Neural cell (in vitro differentiated cells): ENCODE results near the gene SRSF8.

Source experiments
- MXI1 ChIP-seq: fragments of 450-650 bp; conservative IDR thresholded peaks from 2 replicates; pipeline ENCODE4 v1.6.1; 2014; ENCODE audit warnings: antibody characterized with exemption, mild to moderate bottlenecking; ENCODE audit not compliant: poor library complexity, severe bottlenecking
- POLR2AphosphoS5 ChIP-seq: IDR thresholded peaks from 2 replicates; pipeline ENCODE4 v1.6.1; 2012
- TF ChIP-seq, protein P1 (sequence below): fragments of 450-650 bp; IDR thresholded peaks from 2 replicates; pipeline ENCODE4 v1.5.1; 2014; ENCODE audit warnings: antibody characterized with exemption, mild to moderate bottlenecking, moderate library complexity; ENCODE audit not compliant: poor library complexity, severe bottlenecking

DNA sequence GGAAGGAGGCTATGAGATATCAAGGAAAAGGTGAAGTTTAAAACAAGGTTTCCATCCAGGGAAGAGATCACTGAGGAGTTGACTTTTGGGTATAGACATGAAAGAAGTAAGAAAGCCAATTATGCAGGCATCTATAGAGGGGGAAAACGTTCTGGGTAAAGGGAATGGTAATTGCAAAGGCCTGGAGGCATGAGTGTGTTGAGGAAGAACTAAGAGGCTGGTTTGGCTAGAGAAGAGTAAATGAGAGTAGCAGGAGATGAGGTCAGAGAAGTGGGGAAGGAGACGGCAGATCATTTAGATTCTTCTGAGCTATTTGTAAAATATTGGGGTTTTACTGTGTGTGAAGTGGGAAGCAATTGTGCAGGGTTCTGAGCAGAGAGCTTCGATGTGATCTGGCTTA is 30.5 kb downstream of the SRSF8 start:
- TF ChIP-seq, protein P1, sequence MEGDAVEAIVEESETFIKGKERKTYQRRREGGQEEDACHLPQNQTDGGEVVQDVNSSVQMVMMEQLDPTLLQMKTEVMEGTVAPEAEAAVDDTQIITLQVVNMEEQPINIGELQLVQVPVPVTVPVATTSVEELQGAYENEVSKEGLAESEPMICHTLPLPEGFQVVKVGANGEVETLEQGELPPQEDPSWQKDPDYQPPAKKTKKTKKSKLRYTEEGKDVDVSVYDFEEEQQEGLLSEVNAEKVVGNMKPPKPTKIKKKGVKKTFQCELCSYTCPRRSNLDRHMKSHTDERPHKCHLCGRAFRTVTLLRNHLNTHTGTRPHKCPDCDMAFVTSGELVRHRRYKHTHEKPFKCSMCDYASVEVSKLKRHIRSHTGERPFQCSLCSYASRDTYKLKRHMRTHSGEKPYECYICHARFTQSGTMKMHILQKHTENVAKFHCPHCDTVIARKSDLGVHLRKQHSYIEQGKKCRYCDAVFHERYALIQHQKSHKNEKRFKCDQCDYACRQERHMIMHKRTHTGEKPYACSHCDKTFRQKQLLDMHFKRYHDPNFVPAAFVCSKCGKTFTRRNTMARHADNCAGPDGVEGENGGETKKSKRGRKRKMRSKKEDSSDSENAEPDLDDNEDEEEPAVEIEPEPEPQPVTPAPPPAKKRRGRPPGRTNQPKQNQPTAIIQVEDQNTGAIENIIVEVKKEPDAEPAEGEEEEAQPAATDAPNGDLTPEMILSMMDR = no peak
- no peak for TF ChIP-seq POLR2AphosphoS5
- TF ChIP-seq MXI1 = no peak
